Left renal pelvis (tissue), 4 donors: ENCODE data around the gene MS4A4A. TPM values are rescaled to one million over a fixed set of nuclear protein-coding genes. Genes with fewer than 3 reads are reported as not detected.
"Not testable (repeated sequence)": the region's sequence is repeated elsewhere in the genome, so short reads cannot be mapped to it uniquely, and the experiment has no call there.

ENCODE experiments used
- DNase-seq, 4 donors: peaks; one replicate each; pipeline ENCODE4 v3.0.0-alpha.2; 2013; ENCODE audit warnings: low read depth in 4 of 4, low spot score in 3 of 4
- polyA plus RNA-seq, 4 donors: library from polyadenylated mRNA; unstranded; fragments of 120-200 nt; gene quantifications; one replicate each; pipeline ENCODE4 v1.2.1, GENCODE V29; 2013; ENCODE audit not compliant: insufficient read length in 4 of 4

The MS4A4A gene
- polyA plus RNA-seq, 4 donors = 5.9 to 15.3 (median 8.3) TPM

DNA sequence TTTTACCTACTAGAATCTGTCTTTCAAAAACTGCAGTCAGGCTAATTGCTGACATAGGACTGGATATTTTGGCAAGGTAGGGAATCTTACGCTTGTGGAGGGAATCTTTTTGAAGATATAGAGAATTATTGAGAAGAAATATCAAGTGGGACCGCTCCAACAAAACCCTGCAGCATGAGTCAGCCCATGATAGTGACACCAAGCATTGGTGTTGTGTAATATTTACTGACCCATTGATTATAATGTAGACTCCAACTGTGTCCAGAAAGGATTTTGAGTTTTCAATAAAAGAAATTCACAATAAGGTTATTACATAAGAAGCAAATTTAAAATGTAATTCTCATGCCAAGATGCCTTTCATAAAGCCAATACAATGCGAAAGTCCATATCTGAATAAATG, 20.7 kb downstream of the MS4A4A start:
- no peak for DNase-seq

DNA sequence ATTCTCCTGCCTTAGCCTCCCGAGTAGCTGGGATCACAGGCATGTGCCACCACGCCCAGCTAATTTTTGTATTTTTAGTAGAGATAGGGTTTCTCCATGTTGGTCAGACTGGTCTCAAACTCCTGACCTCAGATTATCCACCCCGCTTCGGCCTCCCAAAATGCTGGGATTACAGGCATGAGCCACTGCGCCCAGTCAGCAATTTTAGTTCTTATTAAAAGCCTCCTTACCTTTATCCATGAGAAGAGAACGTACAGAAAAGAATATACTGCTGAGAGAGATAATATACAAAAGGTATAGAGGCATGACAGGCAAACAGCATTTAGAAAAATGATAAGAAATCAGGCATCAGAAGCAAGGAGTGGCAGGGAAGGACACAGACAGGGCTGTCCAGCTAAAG, 21.4 kb downstream of the MS4A4A start:
- not testable (repeated sequence) for DNase-seq

DNA sequence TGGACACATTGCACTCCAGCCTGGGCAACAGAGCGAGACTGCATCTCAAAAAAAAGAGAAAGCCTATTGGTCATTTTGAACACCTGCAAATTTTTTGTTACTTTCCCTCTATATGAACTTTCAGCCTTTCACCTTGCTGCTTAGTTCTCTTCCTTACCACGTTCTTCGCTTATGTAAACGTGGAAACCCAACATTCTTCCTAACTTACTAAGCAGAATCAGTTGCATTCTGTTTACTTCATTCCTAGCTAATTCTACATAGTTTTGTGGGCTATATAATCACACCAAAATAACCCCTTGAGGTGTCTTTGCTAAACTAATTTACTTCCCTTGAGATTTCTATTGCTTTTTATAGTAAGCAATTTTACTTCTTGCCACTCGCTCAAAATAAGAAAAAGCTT, 23.2 kb downstream of the MS4A4A start:
- no peak for DNase-seq

DNA sequence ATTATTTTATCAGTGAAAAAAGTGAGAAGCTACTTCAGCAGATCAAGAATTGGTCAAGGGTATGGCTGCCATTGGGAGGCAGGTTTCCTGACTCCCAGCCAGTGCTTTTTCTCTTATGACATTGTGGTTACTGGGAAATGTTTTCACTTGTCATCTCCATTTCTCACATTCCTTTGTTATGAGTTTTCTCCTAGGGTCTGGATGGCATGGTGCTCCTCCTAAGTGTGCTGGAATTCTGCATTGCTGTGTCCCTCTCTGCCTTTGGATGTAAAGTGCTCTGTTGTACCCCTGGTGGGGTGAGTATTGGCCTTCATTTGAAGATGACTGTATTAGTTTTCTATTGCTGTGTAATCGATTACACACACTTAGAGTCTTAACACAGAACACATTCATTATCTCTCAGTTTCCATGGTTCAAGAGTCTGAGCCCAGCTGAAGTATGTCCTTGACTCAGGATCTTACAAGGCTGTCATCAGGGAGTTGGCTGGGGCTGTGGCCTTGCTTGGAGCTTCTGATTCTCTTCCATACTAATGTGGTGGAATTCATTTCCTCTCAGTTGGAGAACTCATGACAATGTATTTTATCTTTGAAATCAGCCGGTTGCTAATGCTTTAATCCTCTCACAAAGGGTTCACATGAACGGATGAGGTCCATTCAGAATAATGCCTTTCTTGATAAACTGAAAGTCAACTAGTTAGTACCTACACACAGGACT, 25.6 kb downstream of the MS4A4A start:
- no peak for DNase-seq

DNA sequence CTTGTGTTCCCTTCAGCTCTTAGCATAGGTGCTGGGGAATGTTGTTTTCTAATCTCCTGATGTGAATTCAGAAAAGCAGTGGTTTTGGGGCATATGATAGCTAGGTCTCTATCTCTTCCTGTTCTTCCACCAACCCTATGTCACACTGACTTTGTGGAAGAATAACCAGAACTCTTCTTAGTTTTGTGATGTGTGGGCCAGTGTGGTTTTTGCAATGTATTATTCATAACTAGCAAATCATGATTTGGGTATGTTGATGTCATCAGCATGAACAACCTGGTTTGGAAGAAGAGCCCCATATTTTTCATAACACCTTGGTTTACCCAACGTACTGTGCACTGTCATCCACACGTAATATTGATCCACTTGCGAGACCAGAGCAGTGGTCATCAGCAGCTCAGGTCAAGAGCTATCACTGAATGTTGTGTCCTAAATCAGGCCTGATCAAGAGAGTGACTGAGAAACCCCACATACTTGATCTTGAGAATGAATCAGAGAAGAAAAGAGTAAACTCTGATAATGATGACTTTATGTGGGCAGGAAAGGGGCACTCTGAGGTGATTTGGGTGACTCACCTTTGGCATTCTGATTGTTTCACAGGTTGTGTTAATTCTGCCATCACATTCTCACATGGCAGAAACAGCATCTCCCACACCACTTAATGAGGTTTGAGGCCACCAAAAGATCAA, 27.2 kb downstream of the MS4A4A start:
- DNase-seq = no peak

DNA sequence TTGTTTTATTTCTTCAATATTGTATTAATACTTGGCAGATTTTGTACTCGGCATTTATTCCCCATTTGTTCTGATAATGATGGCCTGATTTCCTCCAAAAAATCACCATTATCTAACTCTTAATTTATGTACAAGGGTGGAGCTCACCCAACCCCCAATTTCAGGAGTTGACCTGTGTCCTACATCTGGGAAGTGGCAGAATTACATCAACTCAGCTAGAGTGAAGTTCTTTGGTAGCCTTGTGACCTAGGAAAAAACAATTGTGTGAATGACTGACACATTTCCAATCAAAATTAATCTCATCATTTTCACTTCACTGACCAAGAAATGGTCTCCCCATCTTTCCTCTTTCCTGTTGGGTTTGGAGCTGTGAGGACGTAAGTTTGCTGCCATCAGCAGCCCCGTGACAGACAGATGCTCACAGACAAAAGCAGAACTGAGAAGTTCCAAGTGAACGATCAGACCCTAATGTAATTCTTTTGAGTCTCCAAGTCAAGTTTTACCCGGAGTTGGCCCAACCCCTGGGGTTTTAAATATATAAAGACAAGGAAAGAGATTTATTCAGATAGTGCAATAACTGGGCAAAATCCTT, 30.0 kb downstream of the MS4A4A start:
- no peak for DNase-seq

DNA sequence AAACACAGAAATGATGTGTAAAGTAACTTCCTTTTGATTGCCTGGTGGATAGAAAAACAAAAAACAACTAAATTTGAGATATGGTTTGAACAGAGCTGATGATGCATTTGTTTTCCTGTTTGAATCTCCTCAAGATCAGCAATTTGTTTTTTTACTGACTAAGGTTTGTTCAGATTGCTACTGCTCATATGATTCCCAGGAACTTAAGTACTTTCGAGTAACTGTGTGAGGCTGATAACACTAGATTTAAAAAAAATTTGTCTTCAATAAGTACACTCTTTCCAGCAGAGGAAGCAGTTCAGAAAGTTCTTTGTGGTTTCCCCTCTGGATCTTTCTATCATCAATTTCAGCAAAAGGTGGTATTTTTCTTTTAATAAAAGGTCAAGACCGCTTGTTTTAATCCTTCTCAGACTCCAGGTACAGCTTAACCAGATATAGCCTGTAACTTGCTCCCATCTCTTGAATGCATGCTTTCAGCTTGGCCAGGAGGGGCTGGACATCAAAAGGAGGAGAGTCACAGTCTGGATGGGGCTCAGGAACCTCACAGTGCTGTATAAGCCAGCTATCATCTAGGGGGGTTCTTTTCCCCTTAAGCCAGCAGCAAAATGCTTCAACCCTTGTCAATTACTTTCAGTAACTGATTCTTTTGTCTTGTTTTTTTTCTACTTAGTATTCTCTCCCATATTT, 34.3 kb downstream of the MS4A4A start:
- no peak for DNase-seq

DNA sequence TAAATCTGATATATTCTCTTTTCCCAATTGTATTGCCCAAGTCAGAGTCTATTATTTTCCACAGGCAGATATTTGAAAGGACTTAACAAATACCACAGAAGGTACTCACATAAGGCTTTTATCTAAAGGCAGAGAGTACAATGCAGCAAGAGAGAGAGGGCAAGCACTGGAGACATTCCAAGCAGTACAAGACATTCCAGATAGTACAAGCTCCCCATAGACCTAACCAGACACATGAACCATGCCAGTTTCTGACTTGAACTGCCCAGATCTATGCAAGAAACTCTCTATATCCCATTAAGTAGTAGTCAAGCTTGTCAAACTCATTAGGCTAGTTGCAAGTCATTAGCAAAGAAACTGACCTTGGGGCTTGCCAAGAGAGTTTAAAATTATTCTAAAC, 35.4 kb downstream of the MS4A4A start:
- DNase-seq = no peak

DNA sequence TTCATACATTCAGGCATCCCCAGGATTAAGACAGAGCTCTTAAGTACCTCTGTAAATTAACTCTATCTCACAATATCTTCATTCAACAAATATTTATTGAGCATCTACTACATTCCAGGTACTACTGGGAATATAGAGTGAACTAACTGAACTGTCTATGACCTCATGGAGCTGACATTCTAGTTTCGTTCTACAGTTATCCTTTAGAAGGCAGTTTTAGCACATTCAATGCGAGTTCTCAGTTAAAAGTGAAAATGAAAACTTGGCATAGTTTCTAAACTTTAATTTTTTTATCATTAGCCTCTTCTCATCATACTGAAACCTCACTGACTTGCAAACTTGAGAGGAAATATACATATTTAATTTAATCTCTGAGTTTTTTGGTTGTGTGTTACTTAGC, 35.9 kb downstream of the MS4A4A start:
- no peak for DNase-seq

DNA sequence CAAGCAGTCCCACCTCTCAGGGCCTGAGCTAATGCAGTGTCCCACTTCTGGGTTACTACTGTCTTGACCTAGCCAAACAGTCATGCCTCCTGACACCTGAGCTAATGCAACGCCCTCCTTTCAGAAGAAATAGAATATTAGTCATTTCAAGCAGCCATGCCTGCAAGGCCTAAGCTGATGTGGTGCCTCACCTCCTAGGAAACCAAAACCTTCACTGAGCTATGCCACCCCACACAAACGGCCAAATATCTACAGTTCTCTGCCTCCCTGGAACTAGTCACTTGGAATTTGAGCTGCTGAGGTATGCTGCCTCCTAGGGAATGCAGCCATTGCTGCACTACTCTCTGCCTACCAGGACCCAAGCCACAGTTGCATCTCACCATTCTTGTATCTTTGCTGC, 38.3 kb downstream of the MS4A4A start:
- DNase-seq = no peak

DNA sequence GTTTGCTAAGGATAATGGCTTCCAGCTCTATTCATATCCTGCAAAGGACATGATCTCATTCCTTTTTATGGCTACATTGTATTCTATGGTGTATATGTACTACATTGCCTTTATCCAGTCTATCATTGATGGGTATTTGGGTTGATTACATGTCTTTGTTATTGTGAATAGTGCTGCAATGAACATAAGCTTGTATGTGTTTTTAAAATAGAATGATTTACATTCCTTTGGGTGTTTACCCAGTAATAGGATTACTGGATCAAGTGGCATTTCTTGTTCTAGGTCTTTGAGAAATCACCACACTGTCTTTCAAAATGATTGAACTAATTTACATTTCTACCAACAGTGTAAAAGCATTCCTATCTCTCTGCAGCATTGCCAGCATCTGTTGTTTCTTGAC, 40.6 kb downstream of the MS4A4A start:
- DNase-seq = no peak

DNA sequence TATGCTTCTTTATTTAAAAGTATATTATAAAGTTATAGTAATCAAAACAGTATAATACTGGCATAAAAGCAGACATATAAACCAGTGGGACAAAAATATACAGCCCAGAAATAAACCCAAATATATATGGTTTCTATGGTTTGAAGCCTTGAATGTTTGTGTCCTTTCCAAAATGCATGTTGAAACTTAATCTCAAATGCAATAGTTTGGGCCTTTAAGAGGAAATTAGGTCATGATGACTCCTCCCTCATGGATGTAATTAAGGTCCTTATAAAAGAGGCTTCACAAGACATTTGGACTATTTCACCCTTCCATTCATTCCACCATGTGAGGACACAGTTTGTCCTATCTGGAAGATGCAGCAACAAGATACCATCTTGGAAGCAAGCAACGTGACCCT, 46.5 kb downstream of the MS4A4A start, which contains the start of gene MS4A6E:
Gene MS4A6E (plus strand): TSS at position 301 of the 400 bp plus-strand sequence. CDS start 7,641 bp downstream, outside the sequence.
- DNase-seq = no peak

DNA sequence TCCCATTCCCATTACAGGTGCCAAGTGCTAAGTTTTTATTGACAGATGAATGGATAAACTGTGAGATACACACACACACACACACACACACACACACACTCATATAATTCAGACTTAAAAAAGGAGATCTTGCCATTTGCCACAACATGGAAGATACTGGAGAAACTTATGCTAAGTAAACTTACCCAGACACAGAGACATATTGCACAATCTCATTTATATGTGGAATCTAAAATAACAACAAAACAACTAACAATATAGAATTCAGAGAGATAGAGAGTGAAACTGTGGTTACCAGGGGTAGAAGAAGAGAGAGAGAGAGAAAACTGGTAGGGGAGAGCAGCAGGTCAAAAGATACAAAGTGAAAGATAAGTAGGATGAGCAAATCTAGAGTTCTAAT, 48.0 kb downstream of the MS4A4A start:
- no peak for DNase-seq

DNA sequence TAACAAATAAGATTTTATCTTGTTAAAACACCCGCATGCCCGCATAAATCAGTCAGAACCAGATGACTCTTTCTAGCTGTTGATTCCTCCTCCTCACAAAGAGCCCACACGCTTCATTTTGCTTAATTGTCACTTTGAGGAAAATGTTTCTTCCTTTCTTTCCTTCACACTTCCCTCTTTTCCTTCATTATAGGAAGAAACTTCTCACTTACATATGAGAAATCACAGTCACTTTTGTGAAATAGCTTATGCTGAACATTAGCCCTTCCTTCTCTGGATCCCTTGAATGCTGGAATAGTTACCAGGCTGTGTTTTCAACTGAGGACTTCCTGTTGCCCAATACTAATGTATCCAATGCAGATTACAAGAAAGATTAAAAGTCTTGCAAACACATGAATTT, 52.4 kb downstream of the MS4A4A start:
- DNase-seq = no peak

DNA sequence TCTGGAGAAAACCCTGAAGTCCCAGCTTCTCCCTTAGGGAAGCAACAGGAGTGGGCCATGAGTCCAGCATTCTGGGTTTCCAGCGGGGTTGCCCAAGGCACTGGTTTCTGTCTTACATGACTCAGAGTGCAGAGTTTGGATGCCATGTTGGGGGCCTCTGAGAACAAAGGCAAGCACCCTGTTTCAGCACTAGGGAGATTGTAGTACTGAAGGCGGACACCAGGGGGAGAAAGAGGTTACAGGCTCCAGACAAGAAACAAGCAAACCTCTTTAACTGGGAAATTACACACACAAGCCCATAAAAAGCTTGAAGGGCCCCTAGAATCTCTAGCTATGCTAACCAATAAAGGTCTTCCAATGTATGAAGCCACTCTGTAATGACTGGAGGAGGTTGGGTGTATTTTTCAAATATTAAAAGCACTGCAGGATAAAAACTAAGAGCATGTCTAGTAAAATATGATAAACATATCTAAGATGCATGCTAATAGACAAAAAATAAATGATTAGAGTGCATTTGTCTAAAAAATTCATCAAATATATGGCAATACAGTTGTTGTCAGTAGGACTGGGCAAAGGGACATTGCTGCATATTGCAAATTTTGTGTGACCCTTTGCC, 53.6 kb downstream of the MS4A4A start:
- peak in 3 of 4 donors; percentile 20 to 32 (median 24) for DNase-seq

DNA sequence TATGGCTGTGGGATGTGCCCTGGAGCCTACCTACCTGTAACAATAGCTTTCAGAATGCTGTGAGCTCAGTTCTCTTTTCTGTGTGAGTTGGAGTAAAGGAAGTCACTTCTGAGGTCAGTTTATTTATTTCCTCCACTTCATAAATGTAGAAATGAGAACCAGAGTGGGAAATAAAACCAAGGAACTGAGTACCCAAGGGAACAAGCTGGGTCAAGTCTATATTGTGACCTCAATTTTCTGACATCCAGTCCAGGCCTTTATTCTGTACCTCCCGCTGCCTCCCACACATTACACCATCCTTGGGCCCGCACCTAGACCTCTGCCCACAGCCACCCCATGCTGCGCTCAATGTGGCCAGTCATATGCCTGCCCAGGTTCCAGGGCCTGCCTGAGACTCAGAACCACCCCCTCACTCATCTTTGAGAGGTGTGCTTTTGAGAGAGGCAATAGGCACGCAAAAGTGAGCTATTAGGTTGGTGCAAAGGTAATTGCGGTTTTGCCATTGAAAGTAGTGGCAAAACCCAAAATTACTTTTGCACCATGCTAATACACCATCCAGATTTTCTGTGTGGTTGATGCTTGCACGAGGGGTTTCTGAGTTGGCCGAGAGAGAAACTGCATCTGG, 56.4 kb downstream of the MS4A4A start:
- no peak for DNase-seq

DNA sequence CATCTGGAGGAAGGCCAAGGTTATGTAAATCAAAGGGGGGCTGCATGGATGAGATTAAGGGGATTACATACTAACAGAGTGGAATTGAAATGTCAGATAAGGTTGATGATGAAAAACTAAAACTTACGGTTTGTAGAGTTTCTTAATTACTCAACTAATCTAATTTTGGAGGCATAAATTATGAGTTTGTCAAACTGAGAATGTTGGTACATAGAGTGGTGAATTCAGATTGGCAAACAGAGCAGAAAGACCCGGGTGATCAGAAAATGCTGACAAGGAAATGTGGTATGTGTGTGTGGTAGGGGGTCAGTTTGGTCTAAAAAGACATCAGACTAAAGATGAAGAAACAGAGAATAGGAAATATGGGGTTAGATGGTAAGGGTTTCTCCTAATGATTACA, 57.6 kb downstream of the MS4A4A start:
- DNase-seq = no peak

DNA sequence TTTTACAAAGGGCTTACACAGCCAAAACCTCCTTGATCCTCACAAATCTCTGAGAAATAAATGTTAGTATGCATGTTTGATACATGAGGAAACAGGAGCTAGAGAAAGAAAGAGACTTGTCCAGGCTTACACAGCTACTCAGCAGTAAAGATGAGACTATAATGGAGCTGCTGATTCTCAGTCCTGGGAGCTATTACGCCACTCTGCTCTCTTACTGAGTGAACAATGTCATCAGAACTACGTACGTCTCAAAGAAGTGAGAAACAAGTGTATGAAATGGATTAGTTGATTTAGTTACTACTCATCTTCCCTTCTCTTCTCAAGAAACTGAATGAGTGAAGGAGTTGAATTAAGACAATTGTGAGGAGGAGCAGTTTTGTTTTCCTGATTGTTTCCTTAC, 58.9 kb downstream of the MS4A4A start:
- DNase-seq = no peak

DNA sequence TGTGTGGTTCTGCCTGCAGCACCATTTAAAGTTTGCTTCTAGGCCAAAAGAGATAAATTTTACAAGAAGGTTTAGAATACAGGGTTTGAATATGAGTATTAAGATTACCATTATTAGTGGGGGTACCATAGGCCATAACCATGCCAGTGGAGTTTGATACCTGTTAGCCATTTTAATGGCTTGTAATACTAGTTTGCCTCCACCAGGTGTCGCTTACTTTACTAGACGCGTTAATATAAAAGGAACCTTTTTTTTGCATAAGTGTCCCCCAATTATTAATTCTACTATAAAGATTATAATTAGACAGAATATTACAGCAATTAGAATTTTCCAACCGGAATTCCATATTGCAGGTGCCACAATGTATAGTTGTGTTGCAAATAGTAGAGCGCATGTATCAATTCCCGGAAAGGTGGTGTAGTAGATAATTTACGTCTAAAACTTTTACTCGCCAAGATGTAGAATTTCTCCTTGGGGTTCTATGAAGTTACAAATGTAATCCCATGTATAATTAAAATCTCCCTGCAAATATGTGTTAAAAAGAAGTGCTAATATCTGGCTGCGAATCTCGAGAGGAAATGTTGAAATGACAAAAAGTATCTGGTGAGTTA, 62.7 kb downstream of the MS4A4A start:
- DNase-seq = no peak

DNA sequence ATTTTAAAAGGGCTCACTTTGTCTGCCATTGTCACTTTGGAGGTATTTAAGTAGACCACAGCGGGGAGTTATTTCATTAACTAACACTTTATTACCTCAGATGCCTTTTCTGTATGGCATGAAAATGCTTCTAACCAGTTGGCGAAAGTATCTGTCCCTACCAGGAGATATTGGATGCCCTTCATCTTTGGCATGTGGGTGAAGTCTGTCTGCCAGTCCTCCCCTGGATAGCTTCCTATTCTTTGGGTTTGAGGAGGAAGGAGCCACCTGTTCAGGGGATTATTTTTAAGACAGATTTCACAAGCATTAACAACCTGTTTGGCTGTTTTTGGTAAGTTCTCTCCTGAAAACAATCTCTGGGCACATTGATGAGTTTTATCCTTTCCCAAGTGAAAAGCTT, 63.7 kb downstream of the MS4A4A start:
- DNase-seq = no peak
